Left ventricle myocardium inferior (tissue), 1 donor: Measurements from ENCODE around the gene KDM4D. TPM values are rescaled to one million over a fixed set of nuclear protein-coding genes. Genes with fewer than 3 reads are reported as not detected.
A peak's percentile ranks its signal among the peaks of the same experiment; 100 is the strongest.

Experiments
- DNase-seq: peaks from one replicate; pipeline ENCODE4 v3.0.0-alpha.2; 2020
- H3K27ac ChIP-seq: fragments of 200-600 bp; replicated peaks from 2 replicates; pipeline ENCODE4 v1.8.0; 2021
- H3K27me3 ChIP-seq: fragments of 200-600 bp; 2 replicates; pipeline ENCODE4 v1.8.0; 2021; ENCODE audit warnings: low read depth
- H3K36me3 ChIP-seq: fragments of 200-600 bp; 2 replicates; pipeline ENCODE4 v1.8.0; 2021
- H3K4me1 ChIP-seq: fragments of 200-600 bp; 2 replicates; pipeline ENCODE4 v1.8.0; 2021
- H3K4me3 ChIP-seq: fragments of 200-600 bp; 2 replicates; pipeline ENCODE4 v1.8.0; 2021; ENCODE audit warnings: mild to moderate bottlenecking, moderate library complexity
- H3K9me3 ChIP-seq: fragments of 200-600 bp; replicated peaks from 2 replicates; pipeline ENCODE4 v1.8.0; 2021
- intact Hi-C: fragments of 100-400 bp; cut with micrococcal nuclease; formaldehyde crosslinking; loops from one replicate; pipeline ENCODE4 v1.11.0; 2022
- total RNA-seq: library from RNA; stranded (reverse); fragmentation: NEBNext Ultra II Directional; extraction: Animal tissue kit (Norgen Biotek cat#: 25700); gene quantifications from one replicate; pipeline ENCODE4 v1.2.1, GENCODE V29; 2021
- TF ChIP-seq, protein P1 (sequence below): fragments of 200-600 bp; IDR thresholded peaks from 2 replicates; pipeline ENCODE4 v1.8.0; 2021; ENCODE audit warnings: antibody characterized with exemption, mild to moderate bottlenecking, borderline replicate concordance
- donor health status: DM: no; HTN: yes; CAD: no; lungs with severe emphysema.

The KDM4D gene
- total RNA-seq, 1 donor from 2014 or later, result 0.69 TPM

DNA sequence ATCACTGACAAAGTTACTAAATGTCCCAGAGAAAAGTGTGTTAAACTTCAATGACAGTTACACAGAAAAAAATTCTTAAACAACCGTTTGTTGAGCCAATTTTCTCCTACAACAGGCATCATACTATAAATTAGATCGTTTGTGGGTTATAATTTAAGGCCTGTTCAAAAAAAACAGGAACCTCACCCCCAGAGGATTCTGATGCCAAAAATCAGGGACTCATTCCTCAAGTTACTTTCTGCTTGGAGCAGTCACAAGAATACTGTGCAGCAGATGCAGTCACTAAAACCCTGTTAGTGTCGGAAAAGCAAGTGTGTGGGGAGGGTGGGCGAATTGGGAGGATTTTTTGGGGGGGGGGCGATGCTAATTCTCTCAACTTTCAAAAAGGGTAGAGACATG, 810 bp upstream of the KDM4D start:
- intact Hi-C loops, result no loop called here
- TF ChIP-seq, protein P1, sequence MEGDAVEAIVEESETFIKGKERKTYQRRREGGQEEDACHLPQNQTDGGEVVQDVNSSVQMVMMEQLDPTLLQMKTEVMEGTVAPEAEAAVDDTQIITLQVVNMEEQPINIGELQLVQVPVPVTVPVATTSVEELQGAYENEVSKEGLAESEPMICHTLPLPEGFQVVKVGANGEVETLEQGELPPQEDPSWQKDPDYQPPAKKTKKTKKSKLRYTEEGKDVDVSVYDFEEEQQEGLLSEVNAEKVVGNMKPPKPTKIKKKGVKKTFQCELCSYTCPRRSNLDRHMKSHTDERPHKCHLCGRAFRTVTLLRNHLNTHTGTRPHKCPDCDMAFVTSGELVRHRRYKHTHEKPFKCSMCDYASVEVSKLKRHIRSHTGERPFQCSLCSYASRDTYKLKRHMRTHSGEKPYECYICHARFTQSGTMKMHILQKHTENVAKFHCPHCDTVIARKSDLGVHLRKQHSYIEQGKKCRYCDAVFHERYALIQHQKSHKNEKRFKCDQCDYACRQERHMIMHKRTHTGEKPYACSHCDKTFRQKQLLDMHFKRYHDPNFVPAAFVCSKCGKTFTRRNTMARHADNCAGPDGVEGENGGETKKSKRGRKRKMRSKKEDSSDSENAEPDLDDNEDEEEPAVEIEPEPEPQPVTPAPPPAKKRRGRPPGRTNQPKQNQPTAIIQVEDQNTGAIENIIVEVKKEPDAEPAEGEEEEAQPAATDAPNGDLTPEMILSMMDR, result no peak

DNA sequence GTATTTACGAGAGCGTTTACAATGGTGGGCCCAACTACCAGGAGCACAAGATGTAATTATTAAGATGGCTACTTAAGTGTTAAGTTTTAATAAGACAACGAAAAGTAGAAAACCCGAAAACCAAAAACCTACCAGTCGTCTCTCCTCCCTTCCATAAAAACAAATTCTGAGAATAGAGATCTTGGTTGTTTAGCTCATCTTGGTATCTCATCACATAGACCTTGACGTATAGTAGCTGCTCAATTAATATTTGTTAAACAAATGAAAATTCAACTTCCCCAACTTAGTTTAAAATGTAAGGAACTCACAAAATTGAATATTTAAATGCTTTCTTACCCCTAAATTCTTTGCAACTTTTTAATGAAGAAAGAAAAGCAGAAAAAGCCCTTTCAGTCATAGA, 669 bp downstream of the KDM4D start:
- Histone ChIP-seq H3K27me3 (no peaks in the 10 kb centered on the region), H3K4me3 (peak overlapping the region; percentile 84), H3K36me3 (peaks cover 30% of the 10 kb centered on the region), H3K9me3 (no peaks in the 10 kb centered on the region), H3K27ac (peak overlapping the region; percentile 78), H3K4me1 (peaks cover 22% of the 10 kb centered on the region)
- intact Hi-C loops, result no loop called here
- TF ChIP-seq, protein P1, result no peak
- DNase-seq, result no peak

More for the DNA sequence above, 810 bp upstream of the KDM4D start:
- peak overlapping the region; percentile 78 for H3K27ac ChIP-seq
- H3K9me3 ChIP-seq, result no peaks in the 10 kb centered on the region
- H3K27me3 ChIP-seq, result no peaks in the 10 kb centered on the region
- peaks cover 44% of the 10 kb centered on the region for H3K36me3 ChIP-seq
- peaks cover 25% of the 10 kb centered on the region for H3K4me1 ChIP-seq
- no peak for DNase-seq
- peak overlapping the region; percentile 84 for H3K4me3 ChIP-seq

DNA sequence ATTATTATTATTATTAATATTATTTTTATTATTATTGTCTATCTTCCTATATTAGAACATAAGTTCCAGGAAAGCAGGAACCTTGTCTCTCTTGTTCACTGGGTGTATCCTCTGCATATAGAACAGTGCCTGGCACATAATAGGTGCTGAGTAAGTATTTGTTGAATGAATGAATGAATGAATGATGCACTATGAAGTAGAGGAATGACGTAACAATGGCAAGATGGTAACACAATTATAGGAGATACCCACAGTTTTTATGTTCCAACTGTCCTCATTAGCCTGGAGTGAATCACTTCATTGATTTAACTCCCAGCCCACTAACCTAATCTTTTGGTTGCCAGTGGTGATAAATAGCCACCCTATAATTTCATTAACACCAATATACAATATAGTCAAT, 2.1 kb downstream of the KDM4D start:
- Histone ChIP-seq H3K4me3 (no peak overlapping the region), H3K36me3 (peaks cover 15% of the 10 kb centered on the region), H3K27ac (no peak overlapping the region), H3K4me1 (peaks cover 22% of the 10 kb centered on the region), H3K27me3 (no peaks in the 10 kb centered on the region), H3K9me3 (no peaks in the 10 kb centered on the region)
- TF ChIP-seq, protein P1, result no peak
- intact Hi-C loops, result no loop called here
- no peak for DNase-seq

DNA sequence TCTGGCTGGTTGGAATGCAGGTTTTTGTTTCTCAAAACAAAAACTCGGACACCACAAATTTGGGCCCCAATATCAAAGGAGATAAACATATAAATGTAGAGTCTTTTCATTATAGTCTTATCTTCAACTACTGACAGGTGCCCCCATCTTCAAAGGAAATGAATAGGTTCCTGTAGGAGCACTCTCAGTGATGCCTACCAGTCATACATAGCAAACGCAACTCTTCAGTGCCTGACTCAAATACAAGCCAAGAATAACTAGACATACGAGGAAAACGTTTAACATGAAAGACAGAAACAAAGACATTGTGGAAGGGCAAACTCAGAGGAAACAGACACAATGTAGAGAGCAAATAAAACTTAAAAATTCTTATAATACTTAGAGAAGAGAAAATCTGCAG, 13.9 kb downstream of the KDM4D start:
- no peak for DNase-seq
- intact Hi-C loops, result no loop called here
- H3K4me3 ChIP-seq, result no peak overlapping the region
- H3K27ac ChIP-seq, result no peak overlapping the region
- TF ChIP-seq, protein P1, result no peak
- no peaks in the 10 kb centered on the region for H3K36me3 ChIP-seq
- H3K27me3 ChIP-seq, result no peaks in the 10 kb centered on the region
- H3K9me3 ChIP-seq, result no peaks in the 10 kb centered on the region
- no peaks in the 10 kb centered on the region for H3K4me1 ChIP-seq

DNA sequence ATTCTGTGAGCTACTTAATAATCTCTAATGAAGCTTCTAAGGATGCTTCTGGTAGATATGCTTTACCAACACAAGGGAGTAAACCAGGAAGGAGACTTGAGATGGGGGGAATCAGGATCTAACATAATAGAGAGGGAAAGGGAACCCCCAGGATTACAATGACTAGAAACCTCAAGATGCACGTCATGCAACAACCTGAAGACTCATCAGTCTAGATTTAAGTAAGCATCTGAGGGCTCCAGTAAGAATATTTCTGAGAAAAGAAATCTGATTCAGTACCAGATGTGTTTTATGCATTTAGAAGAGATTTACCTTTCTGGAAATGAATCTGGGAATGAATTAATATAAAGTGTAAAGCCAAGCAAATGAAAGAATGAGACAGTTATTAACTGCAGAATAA, 15.2 kb downstream of the KDM4D start:
- Histone ChIP-seq H3K27ac (no peak overlapping the region), H3K4me1 (no peaks in the 10 kb centered on the region), H3K27me3 (no peaks in the 10 kb centered on the region), H3K4me3 (no peak overlapping the region), H3K36me3 (no peaks in the 10 kb centered on the region), H3K9me3 (no peaks in the 10 kb centered on the region)
- intact Hi-C loops, result no loop called here
- TF ChIP-seq, protein P1, result no peak
- no peak for DNase-seq
